PFSK-1 (cell line): ENCODE results near the gene RBFOX1.

Experiments used
- POLR2AphosphoS5 ChIP-seq: IDR thresholded peaks from 2 replicates; pipeline ENCODE4 v1.6.1; 2012; ENCODE audit warnings: low read depth, mild to moderate bottlenecking, control low read depth, low read length, moderate library complexity
- REST ChIP-seq, 2 experiments: IDR thresholded peaks; 2 replicates each; pipeline versions ENCODE4 v1.6.1 to v1.8.0; 2011 to 2012; ENCODE audit warnings: low read depth in 2 of 2, low read length in 2 of 2, control low read depth in 1 of 2, inconsistent platforms in 1 of 2, mild to moderate bottlenecking in 1 of 2, moderate library complexity in 1 of 2; ENCODE audit not compliant: insufficient read depth in 1 of 2
- SIN3A ChIP-seq: IDR thresholded peaks from 2 replicates; pipeline ENCODE4 v1.6.1; 2012; ENCODE audit warnings: mild to moderate bottlenecking, low read length, moderate library complexity, borderline replicate concordance; ENCODE audit not compliant: insufficient read depth
- TAF1 ChIP-seq: IDR thresholded peaks from 2 replicates; pipeline ENCODE4 v1.6.1; 2012; ENCODE audit warnings: low read length, control low read depth, borderline replicate concordance; ENCODE audit not compliant: insufficient read depth

GRCh38 chr16:7284780-7285179 lies 47.9 kb upstream of the RBFOX1 start:
- TF ChIP-seq SIN3A (no peak), POLR2AphosphoS5 (no peak), TAF1 (no peak), REST (IDR thresholded peaks at IDR 0.05; ENCODE audit: insufficient read depth in 1 of 2, low read depth in 2 of 2, low read length in 2 of 2) (no peak)
